BLaER1 treated with 17β-estradiol and CSF1 and Interleukin-3, amounts not matched to agents 10 nM and 100 nM (cell line): Measurements from ENCODE around the gene CR1L.

ENCODE experiments used
- H3K27ac ChIP-seq, 11 experiments: shearing (Covaris generic); formaldehyde crosslinking; 2 replicates each; pipeline ENCODE4 v1.8.1; 2022
- H3K27me3 ChIP-seq, 11 experiments: shearing (Covaris generic); formaldehyde crosslinking; 2 replicates each; pipeline ENCODE4 v1.8.1; 2022
- H3K36me3 ChIP-seq, 11 experiments: shearing (Covaris generic); formaldehyde crosslinking; 2 replicates each; pipeline ENCODE4 v1.8.1; 2022
- H3K4me1 ChIP-seq, 10 experiments: shearing (Covaris generic); formaldehyde crosslinking; 2 replicates each; pipeline ENCODE4 v1.8.1; 2022
- H3K4me2 ChIP-seq, 11 experiments: shearing (Covaris generic); formaldehyde crosslinking; 2 replicates each; pipeline ENCODE4 v1.8.1; 2022
- H3K4me3 ChIP-seq, 10 experiments: shearing (Covaris generic); formaldehyde crosslinking; 2 replicates each; pipeline ENCODE4 v1.8.1; 2022
- H3K9ac ChIP-seq, 11 experiments: shearing (Covaris generic); formaldehyde crosslinking; 2 replicates each; pipeline ENCODE4 v1.8.1; 2022
- H3K9me3 ChIP-seq, 11 experiments: shearing (Covaris generic); formaldehyde crosslinking; replicated peaks in 1 of 11; 2 replicates each; pipeline ENCODE4 v1.8.1; 2022
- H4K20me1 ChIP-seq, 11 experiments: shearing (Covaris generic); formaldehyde crosslinking; 2 replicates each; pipeline ENCODE4 v1.8.1; 2022
- Cebpa-rat ChIP-seq, 11 experiments: shearing (Covaris generic); IDR thresholded peaks; 2 replicates each; pipeline ENCODE4 v1.8.1; 2022

CR1L gene

DNA sequence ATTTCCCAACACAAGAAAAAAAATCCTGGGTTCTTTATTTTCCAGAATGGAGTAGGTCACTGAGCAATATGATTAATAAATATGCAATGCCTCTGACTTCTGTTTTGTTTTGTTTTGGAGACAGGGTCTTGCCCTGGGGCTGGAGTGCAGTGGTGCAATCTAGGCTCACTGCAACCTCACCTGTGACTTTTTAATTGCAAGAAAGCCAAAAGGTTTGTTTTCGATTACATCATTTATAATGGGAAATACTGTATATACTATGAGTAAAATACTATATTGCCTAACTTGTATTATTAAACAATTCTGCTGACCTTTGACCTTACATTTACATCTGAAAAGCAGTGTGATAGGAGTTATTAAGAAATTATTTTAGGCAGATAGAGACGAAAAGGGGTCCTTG is 95.3 kb downstream of the CR1L start:
- no peaks in the 10 kb centered on the region for H3K36me3 ChIP-seq
- no peak overlapping the region for H3K9ac ChIP-seq
- H3K27me3 ChIP-seq = no peaks in the 10 kb centered on the region
- peaks cover 0 to 6% (median 0%) of the 10 kb centered on the region in 11 experiments; a peak in 1 of 22 replicates for H3K9me3 ChIP-seq
- H3K27ac ChIP-seq = no peak overlapping the region
- peaks cover 0 to 23% (median 0%) of the 10 kb centered on the region in 10 experiments; a peak in 6 of 20 replicates for H3K4me1 ChIP-seq
- TF ChIP-seq Cebpa-rat (IDR thresholded peaks at IDR 0.05) = no peak
- no peak overlapping the region for H3K4me3 ChIP-seq
- H3K4me2 ChIP-seq = no peak overlapping the region
- no peaks in the 10 kb centered on the region for H4K20me1 ChIP-seq

DNA sequence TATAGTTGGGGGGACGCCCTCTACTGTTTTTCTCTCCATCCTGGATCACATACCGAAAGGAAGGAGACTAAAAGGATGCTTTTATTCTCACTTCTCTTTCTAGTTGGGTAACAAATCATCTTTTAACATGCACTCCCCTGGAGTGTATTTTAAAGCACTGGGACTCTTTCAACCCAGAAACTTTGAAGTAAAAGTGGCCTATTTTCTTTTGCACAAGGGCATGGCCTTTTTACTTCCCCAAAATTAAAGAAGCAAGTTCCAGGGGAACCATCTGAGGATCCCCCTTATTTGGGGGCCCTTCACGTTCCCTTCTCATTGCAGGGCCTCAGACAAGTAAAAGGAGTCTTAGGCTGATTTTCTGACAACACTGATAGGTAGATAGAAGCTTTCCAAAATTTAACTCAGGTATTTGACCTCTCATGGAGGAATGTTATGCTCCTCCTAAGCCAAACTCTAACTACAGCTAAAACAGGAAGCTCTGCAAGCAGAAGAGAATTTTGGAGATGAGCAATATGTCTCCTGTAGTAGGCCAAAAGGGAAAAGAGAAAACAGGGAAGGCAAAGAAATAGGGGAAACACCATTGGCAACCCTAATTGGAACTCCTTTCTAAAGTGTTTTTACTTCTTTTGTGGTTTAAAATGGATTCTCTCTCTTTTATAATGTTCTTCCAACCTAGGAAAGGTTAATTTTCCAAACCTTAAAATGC is 98.1 kb downstream of the CR1L start:
- Histone ChIP-seq H3K9me3 (peaks cover 0 to 6% (median 0%) of the 10 kb centered on the region in 11 experiments; a peak in 2 of 22 replicates), H3K9ac (no peak overlapping the region), H4K20me1 (no peaks in the 10 kb centered on the region), H3K4me2 (peak overlapping the region in 3 of 11 experiments; percentile 30 to 61 (median 55); a peak in 6 of 22 replicates), H3K4me3 (no peak overlapping the region), H3K27me3 (no peaks in the 10 kb centered on the region), H3K27ac (peak overlapping the region in 1 of 11 experiments; percentile 10; a peak in 1 of 22 replicates), H3K4me1 (peaks cover 0 to 23% (median 0%) of the 10 kb centered on the region in 10 experiments; a peak in 6 of 20 replicates), H3K36me3 (no peaks in the 10 kb centered on the region)
- TF ChIP-seq Cebpa-rat (IDR thresholded peaks at IDR 0.05) = no peak

DNA sequence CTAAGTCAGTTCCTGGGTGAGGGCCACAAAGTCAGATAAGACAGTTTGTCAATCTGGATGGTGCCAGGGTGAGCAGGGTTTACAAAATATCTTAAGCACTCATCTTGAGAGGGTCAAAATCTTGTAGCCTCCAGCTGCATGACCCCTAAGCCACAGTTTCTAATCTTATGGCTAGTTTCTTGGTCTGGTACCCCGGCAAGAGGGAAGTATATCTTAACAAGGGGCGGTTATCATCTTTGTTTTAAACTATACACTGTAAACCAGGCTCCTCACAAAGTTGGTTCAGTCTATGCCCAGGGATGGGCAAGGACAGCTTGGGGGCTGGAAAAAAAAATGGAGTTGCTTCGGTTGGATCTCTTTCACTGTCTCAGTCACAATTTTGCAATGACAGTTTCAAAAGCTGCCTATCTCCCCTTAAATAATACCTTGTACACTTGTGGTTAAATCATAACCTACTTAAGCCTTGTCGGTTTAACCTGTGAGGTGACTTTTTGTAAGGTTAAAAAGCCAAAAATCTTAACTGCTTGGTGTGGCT is 99.1 kb downstream of the CR1L start:
- Histone ChIP-seq H3K9me3 (peaks cover 0 to 6% (median 0%) of the 10 kb centered on the region in 11 experiments; a peak in 2 of 22 replicates), H4K20me1 (no peaks in the 10 kb centered on the region), H3K4me3 (no peak overlapping the region), H3K4me1 (peaks cover 0 to 23% (median 0%) of the 10 kb centered on the region in 10 experiments; a peak in 6 of 20 replicates), H3K27me3 (no peaks in the 10 kb centered on the region), H3K9ac (no peak overlapping the region), H3K36me3 (no peaks in the 10 kb centered on the region), H3K4me2 (peak overlapping the region in 2 of 11 experiments; percentile 55 to 61; a peak in 4 of 22 replicates), H3K27ac (no peak overlapping the region)
- no peak for TF ChIP-seq Cebpa-rat (IDR thresholded peaks at IDR 0.05)

DNA sequence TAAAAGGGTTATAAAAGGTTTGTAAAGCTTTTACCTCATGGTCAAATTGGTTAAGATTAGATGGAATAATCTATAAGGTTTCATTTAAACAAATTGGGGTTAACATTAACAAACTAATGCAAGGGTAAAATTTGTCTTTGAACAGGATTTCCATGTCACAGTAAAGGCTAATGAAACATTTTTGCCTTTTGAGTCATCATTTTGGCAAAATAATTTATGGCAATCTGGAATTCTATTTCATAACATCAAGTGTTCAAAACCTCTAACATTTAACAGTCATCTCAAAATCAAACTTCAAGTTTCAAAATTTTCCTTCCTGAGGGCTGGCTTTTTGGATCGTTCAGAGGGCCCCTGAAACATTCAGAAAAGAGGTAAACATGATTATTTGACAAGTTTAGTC is 100.4 kb downstream of the CR1L start:
- Histone ChIP-seq H3K27ac (no peak overlapping the region), H4K20me1 (no peaks in the 10 kb centered on the region), H3K4me1 (peaks cover 0 to 23% (median 0%) of the 10 kb centered on the region in 10 experiments; a peak in 6 of 20 replicates), H3K9me3 (peaks cover 0 to 6% (median 0%) of the 10 kb centered on the region in 11 experiments; a peak in 2 of 22 replicates), H3K36me3 (no peaks in the 10 kb centered on the region), H3K27me3 (no peaks in the 10 kb centered on the region), H3K4me3 (no peak overlapping the region), H3K9ac (no peak overlapping the region), H3K4me2 (no peak overlapping the region)
- TF ChIP-seq Cebpa-rat (IDR thresholded peaks at IDR 0.05) = no peak

DNA sequence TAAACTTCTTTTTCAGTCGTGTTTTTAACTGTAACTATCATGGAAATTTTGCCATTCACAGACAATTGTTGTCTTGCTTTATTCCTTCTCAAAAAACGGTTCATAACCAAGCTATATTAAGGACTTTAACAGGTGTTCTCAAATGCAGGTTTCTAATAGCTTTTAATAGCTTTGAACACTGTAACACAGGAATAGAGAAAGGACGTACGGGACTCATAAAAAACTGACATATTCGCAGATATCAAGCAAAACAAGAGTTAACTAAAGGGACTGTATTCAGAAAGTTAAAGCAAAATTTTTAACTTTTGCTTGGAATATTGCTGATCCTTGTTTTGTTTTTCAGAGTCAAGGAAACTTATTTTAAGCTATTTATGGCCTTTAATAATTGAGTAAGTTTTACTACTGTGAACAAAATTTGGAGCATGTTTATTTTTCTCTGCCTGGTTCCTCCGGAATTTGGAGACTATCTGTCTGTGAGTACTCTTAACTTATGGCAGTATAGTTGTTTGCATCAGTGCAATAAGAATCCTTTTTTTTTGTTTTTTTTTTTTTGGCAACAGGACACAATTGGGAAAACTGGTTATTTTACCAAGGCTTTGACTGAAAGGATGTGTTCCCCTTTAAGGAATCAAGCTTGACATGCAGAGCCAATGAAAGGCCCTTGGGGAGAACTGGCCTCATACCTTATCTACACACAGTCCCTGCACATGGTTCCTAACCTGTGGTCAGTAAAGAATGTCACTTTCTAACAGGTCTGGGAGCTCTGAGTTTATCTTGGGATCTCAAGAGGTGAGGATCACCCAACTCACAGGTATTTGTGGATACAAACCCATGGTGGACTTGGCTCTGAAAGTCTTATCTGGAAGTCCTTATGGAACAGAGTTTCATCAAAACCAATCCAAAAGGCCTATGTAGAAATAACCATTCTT is 101.2 kb downstream of the CR1L start:
- H4K20me1 ChIP-seq = no peaks in the 10 kb centered on the region
- peaks cover 0 to 6% (median 0%) of the 10 kb centered on the region in 11 experiments; a peak in 2 of 22 replicates for H3K9me3 ChIP-seq
- H3K4me2 ChIP-seq = no peak overlapping the region
- TF ChIP-seq Cebpa-rat (IDR thresholded peaks at IDR 0.05) = no peak
- no peaks in the 10 kb centered on the region for H3K36me3 ChIP-seq
- H3K27ac ChIP-seq = no peak overlapping the region
- H3K9ac ChIP-seq = no peak overlapping the region
- no peaks in the 10 kb centered on the region for H3K27me3 ChIP-seq
- no peak overlapping the region for H3K4me3 ChIP-seq
- H3K4me1 ChIP-seq = peaks cover 2 to 25% (median 4%) of the 10 kb centered on the region in 10 experiments; a peak in 18 of 20 replicates

DNA sequence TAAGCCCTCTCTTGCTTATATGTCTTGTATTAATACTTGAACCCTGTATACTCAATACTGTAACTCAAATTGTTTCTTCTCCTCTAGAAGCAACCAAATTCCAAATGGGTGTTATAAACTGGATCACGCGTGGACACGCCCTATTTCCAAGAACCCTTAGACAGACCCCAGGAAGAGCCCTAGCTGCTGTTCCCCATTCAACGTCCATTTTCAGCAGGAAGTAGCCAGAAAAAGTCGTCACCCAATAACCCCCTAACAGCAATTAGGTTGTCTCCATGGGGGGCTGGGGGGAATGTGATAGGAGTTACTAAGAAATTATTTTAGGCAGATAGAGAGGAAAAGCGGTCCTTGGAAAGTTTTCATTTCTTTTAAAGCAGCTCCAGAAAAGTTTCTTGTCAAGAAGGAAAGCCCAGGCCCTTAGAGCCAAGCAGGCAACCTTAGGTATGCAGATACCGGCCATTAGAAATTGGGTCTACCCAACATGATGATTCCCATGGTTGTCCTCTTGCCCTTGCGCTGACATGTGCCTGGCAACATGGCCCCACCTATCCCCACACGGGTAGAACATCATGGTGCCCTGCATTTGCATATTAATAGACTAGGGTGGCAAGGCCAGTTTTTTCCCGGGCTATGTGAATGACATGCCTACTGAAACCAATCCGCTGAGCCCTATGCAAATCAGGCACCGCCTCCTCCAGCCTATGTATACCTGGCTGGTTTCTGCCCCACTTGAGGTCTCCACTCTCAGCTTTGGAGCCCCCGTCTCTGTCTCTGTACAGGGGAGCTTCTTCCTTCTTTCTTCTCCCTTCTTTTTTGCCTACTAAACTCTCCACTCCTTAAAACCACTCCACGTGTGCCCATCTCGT is 102.9 kb downstream of the CR1L start:
- H3K36me3 ChIP-seq = no peaks in the 10 kb centered on the region
- H3K27me3 ChIP-seq = no peaks in the 10 kb centered on the region
- TF ChIP-seq Cebpa-rat (IDR thresholded peaks at IDR 0.05) = no peak
- H3K9me3 ChIP-seq = peaks cover 0 to 6% (median 0%) of the 10 kb centered on the region in 11 experiments; a peak in 1 of 22 replicates
- no peak overlapping the region for H3K4me2 ChIP-seq
- H3K9ac ChIP-seq = no peak overlapping the region
- peaks cover 7 to 24% (median 12%) of the 10 kb centered on the region in 10 experiments for H3K4me1 ChIP-seq
- no peak overlapping the region for H3K27ac ChIP-seq
- H3K4me3 ChIP-seq = no peak overlapping the region
- H4K20me1 ChIP-seq = peaks cover 0 to 7% (median 4%) of the 10 kb centered on the region in 11 experiments; a peak in 12 of 22 replicates

DNA sequence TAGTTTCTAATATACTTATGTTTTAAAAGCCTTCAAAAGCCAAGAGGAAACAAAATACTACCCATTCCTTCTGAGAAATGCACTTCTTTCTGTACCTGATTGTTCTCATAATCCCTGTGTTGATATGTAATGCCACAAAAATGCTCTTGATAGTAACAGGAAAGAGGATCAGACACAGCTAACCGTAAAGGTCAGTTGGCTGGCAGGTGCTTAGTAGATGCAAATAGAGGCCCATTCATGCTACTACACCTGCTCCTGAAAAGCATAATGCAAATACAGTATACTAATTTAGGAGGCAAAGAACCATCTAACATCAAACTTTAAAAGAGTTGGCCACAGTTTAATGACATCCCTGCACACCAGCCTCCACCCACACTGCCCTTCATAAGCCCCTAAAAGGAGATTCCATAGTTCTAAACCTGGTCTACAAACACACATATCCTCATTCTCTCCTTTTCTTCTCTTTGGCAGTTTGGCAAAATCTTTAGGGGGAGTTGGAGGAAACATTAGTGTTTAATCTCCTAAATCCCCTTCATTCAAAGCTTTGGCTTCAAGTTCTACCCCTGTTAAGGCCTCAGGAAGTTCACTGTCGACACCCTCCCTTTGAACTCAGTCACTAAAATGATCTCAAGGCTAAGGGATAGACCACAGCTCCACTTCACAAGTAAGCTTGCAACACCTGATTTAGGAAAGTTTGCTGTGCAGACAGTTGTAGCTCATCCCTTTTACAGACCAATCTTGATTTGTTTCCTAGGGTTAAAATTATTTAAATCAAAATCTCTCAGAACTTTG is 104.0 kb downstream of the CR1L start:
- Histone ChIP-seq H4K20me1 (peaks cover 5 to 17% (median 14%) of the 10 kb centered on the region in 11 experiments; a peak in 16 of 22 replicates), H3K9me3 (peaks cover 0 to 6% (median 0%) of the 10 kb centered on the region in 11 experiments; a peak in 1 of 22 replicates), H3K9ac (no peak overlapping the region), H3K27me3 (no peaks in the 10 kb centered on the region), H3K4me2 (no peak overlapping the region), H3K36me3 (no peaks in the 10 kb centered on the region), H3K4me1 (peaks cover 18 to 24% (median 21%) of the 10 kb centered on the region in 10 experiments), H3K27ac (no peak overlapping the region), H3K4me3 (no peak overlapping the region)
- no peak for TF ChIP-seq Cebpa-rat (IDR thresholded peaks at IDR 0.05)
